GM21526 (cell line): ENCODE results near the gene HS3ST1.

Experiments used
- ATAC-seq: cut with Tn5 transposase; IDR thresholded peaks from one replicate; pipeline ENCODE4 v1.9.1; 2021; ENCODE audit warnings: moderate library complexity; ENCODE audit not compliant: unreplicated experiment, low FRiP score

HS3ST1 gene

DNA sequence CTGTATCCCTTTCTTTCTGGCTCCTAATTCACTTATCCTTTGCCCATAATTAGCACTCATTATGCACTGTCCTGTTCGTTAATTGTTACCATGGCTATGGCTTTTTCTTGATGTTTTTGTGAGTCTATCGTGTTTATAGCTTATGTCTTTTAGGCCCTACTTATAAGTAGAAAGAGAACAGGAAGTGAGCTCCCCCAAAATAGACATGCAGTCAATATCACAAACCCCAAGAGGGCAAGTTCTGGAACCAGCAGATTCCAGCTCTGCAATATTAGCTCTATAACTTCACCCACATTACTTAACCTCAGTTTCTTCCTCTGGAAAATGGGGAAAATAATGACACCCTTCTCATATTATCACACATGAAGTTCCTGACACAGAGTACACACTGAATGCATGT, 7.4 kb upstream of the HS3ST1 start:
- peak; percentile 78 for ATAC-seq

GRCh38 chr4:11435557-11435956, 6.9 kb upstream of the HS3ST1 start:
- ATAC-seq = no peak

DNA sequence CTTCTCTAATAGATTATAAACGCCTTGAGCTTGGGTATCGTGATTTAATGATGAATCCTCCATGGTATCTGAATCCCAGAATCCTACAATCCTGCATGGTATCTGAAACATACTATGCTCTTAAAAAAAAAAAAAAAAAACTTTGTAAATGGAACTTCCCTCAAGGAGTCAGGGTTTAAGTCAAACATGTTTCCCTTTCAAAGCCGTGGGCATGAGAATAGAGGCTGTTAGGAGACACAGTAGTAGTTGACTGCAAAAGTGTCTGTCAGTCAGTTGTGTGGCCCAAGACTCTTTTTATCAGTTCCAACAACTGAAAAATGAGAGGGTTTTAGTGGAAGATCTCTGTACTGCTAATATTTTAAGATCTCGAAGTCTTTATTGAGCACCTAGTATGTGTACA, 2.4 kb upstream of the HS3ST1 start:
- no peak for ATAC-seq

GRCh38 chr4:11430536-11430935, 1.8 kb upstream of the HS3ST1 start:
- no peak for ATAC-seq

- ATAC-seq = no peak
Measured at GRCh38 chr4:11429699-11430045, 978 bp upstream of the HS3ST1 start.

- peak; percentile 85 for ATAC-seq
Measured at GRCh38 chr4:11428899-11429698, 405 bp upstream of the HS3ST1 start.

DNA sequence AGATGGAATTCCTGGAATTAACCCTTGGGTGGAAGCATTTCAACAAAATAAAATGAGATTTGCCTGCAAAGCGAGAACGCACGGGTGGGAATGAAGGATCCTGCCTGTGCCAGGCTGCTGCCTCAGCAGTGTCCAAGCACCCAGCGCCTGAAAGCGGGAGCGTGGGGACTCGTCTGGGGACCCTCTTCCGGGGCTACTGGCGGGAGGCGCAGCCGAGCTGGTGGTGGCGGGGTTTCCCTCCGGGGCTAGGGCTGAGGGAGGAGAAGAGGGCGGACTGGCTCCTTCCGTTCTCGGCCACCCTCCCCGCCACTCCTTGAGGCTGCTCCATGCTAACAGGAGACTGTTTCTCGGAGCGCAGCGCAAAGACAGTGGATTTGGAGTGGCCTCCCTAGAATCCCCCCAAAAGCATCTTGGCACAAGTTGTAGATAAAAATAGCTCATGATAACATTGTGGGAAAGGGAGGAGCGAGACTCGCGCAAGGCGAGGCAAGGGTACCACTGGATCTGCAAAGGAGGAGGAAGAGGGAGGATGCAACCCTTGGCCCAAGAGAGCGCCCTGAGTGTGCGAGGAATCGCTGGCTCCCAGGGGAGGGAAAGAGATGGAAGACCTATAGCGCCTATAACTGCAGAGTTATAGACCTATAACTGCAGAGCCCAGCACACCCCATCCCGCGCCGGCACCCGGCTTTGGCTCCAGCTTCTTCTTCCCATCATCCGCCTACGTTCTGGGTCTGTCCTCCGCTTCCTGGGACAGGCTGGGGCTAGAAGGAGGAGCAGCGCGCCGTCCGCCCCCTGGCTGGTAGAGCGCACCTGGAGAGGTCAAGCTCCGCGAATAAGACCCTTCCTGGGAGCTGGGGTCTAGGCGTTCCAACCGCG, 1.3 kb downstream of the HS3ST1 start:
- ATAC-seq = no peak

DNA sequence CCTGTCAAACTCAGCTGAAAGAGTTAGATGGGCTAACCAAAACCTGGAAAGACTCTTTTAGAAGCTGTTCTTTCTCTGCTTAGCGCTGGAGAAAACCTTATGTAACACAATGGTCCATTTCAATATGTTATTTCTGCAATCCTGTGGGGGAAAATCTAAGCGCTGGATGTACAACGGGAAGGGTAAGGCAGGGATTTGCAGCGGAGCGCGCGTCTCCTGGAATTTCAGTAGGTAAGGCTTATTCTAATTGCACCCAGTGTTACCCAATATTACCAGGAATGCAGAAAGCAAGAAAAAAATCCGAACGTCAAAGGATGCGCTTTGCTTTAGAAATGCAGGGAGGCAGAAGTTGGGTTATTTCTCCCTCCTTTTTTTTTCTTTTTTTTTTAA, 2.0 kb downstream of the HS3ST1 start:
- ATAC-seq = no peak

DNA sequence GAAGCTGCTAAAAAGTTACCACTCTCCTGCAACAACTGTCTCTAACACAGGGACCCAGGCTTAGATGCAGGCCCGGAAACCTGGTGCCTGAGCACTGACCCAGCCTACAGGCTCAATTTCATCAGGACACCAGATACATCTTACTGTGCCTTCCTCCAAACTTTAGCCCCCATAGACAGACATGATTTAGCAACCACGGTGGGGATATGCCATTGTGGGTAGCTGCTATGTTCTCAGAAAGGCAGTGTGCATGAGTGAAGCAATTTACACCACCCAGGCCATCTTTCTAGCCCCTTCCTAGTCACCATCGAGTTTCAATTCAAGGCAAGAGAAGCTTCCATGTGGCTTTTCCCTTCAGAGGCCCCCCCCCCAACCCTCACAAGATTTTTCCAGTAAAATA, 2.7 kb downstream of the HS3ST1 start:
- no peak for ATAC-seq

DNA sequence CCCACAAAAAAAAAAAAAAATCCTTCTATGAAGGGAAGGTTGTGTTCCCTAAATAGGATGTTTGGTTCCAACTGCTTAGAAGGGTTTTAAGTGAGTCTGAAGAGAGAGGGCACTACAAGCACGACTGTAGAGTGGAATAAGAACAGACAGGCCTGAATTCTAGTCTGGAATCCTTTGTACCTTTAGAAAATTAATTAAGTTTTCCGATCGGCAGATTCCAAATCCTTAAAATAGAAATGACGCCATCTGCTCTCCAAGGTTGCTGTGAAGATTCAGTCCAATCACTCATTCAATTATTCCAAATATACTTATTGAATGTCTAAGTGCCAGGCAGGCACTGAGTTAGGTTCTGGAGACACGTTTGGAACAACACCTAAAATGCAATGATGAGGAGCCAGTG, 3.8 kb downstream of the HS3ST1 start:
- no peak for ATAC-seq

DNA sequence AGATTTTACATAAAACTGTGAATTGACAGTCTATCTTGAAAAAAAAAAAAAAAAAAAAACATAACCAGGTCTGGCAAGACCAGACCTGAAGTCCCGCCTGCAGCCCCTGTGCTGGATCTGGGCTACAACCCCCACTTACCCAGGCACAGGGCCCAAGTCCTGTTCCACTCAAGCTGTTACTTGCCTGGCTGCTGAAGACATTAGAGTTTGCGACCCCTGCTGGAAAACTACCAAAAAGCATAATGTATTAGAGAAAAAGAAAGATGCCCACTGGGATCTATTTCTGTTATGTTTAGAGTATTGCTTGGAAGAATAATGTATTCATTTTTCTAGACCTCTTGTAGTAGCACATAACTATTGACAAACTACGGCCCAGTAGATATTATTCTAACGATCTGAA, 4.7 kb downstream of the HS3ST1 start:
- ATAC-seq = no peak

- no peak for ATAC-seq
Measured at GRCh38 chr4:11423465-11423864, 5.2 kb downstream of the HS3ST1 start.

- no peak for ATAC-seq
Measured at GRCh38 chr4:11421116-11421515, 7.6 kb downstream of the HS3ST1 start.

- ATAC-seq = no peak
Measured at GRCh38 chr4:11420327-11420726, 8.4 kb downstream of the HS3ST1 start.

GRCh38 chr4:11418610-11419009, 10.1 kb downstream of the HS3ST1 start:
- ATAC-seq = no peak

- ATAC-seq = no peak
Measured at GRCh38 chr4:11416767-11417113, 12.0 kb downstream of the HS3ST1 start.

GRCh38 chr4:11416071-11416766, 12.5 kb downstream of the HS3ST1 start:
- peak; percentile 42 for ATAC-seq

- ATAC-seq = peak; percentile 74
Measured at GRCh38 chr4:11415409-11416070, 13.2 kb downstream of the HS3ST1 start.

GRCh38 chr4:11412211-11412610, 16.5 kb downstream of the HS3ST1 start:
- no peak for ATAC-seq

- ATAC-seq = no peak
Measured at GRCh38 chr4:11409632-11410031, 19.1 kb downstream of the HS3ST1 start.
